Fibroblast of mammary gland (primary cell): ENCODE data around the gene ENDOV.
"Not testable (repeated sequence)": the region's sequence is repeated elsewhere in the genome, so short reads cannot be mapped to it uniquely, and the experiment has no call there.

Experiments
- DNase-seq: peaks from one replicate; pipeline ENCODE4 v3.0.0-alpha.2; 2010; ENCODE audit warnings: low read depth
- H3K4me3 ChIP-seq: 2 replicates; pipeline ENCODE4 v1.5.1; 2011; ENCODE audit warnings: low read depth, mild to moderate bottlenecking, low read length, moderate library complexity; ENCODE audit not compliant: control insufficient read depth
- TF ChIP-seq, protein P1 (sequence below): conservative IDR thresholded peaks from 2 replicates; pipeline ENCODE4 v1.5.1; 2011; ENCODE audit warnings: low read depth, low read length, inconsistent platforms; ENCODE audit not compliant: control insufficient read depth, insufficient read depth

The ENDOV gene

GRCh38 chr17:80393961-80394360 is 21.0 kb upstream of the ENDOV start:
- H3K4me3 ChIP-seq: no peak overlapping the region
- TF ChIP-seq, protein P1, sequence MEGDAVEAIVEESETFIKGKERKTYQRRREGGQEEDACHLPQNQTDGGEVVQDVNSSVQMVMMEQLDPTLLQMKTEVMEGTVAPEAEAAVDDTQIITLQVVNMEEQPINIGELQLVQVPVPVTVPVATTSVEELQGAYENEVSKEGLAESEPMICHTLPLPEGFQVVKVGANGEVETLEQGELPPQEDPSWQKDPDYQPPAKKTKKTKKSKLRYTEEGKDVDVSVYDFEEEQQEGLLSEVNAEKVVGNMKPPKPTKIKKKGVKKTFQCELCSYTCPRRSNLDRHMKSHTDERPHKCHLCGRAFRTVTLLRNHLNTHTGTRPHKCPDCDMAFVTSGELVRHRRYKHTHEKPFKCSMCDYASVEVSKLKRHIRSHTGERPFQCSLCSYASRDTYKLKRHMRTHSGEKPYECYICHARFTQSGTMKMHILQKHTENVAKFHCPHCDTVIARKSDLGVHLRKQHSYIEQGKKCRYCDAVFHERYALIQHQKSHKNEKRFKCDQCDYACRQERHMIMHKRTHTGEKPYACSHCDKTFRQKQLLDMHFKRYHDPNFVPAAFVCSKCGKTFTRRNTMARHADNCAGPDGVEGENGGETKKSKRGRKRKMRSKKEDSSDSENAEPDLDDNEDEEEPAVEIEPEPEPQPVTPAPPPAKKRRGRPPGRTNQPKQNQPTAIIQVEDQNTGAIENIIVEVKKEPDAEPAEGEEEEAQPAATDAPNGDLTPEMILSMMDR: no peak
- no peak for DNase-seq

GRCh38 chr17:80394629-80395216 is 20.2 kb upstream of the ENDOV start:
- H3K4me3 ChIP-seq: no peak overlapping the region
- DNase-seq: no peak
- TF ChIP-seq, protein P1: no peak

- TF ChIP-seq, protein P1: no peak
- H3K4me3 ChIP-seq: no peak overlapping the region
- DNase-seq: peak; percentile 3
Observed at GRCh38 chr17:80395402-80396151, 19.4 kb upstream of the ENDOV start.

DNA sequence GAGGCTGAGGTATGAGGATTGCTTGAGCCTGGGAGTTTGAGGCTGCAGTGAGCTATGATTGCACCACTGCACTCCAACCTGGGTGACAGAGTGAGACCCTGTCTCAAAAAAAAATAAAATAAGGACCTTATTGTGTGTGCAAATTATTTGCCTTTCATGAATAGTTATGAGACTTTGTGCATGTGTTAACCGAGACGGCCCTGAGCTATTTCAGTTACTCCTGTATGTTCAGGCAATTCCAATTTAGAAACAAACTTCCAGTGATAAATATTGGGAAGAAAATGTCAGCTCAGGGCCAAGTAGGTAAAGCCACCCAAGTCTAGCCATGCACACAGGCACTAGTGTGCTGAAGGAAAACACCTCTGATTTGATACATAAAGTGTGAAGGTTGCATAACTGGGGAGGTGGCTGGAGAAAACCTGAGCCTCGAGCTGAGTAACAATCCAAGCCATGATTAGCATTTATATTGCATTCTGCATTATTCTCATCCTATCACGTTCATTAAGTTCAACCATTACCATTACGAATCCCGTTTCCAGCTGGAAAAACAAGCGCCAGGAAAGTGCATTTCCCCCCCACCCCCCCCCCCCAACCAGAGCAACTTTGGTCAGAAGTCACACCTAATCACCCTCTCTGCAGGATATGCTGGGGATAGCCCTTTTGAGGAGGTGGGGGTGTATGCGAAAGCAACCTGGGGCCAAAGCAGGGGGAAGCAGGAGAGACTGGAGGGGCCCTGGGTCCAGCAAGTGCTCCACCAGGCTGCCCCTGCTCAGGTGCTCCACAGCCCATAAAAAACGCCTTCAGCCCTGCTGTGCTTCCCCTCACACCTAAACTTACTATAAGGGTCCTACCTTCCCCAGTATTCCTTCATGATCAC is 18.6 kb upstream of the ENDOV start:
- no peak for DNase-seq
- no peak overlapping the region for H3K4me3 ChIP-seq
- TF ChIP-seq, protein P1: no peak

GRCh38 chr17:80397034-80397387 is 18.0 kb upstream of the ENDOV start:
- no peak overlapping the region for H3K4me3 ChIP-seq
- no peak for DNase-seq
- TF ChIP-seq, protein P1: no peak

GRCh38 chr17:80397686-80398085 is 17.3 kb upstream of the ENDOV start:
- no peak for DNase-seq

DNA sequence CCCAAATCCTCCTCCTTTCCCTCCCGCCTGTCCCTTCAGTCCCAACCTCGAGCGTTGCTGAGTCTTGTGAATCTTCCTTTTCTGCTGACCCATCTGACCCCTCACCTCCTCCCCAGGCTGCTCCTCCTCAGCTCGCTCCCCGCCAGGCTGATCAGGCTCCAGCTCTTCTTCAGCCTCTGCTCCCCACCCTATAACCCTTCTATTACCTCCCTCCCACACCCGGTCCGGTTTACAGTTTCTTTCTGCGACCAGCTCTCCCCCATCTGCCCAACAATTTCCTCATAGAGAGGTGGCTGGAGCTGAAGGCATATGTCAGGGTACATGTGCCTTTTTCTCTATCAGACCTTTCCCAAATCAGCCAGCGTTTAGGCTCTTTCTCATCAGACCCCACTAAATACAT is 13.9 kb upstream of the ENDOV start:
- peak; percentile 8 for DNase-seq
- not testable (repeated sequence) for H3K4me3 ChIP-seq

More at GRCh38 chr17:80397686-80398085, 17.3 kb upstream of the ENDOV start:
- no peak overlapping the region for H3K4me3 ChIP-seq
- TF ChIP-seq, protein P1: no peak

DNA sequence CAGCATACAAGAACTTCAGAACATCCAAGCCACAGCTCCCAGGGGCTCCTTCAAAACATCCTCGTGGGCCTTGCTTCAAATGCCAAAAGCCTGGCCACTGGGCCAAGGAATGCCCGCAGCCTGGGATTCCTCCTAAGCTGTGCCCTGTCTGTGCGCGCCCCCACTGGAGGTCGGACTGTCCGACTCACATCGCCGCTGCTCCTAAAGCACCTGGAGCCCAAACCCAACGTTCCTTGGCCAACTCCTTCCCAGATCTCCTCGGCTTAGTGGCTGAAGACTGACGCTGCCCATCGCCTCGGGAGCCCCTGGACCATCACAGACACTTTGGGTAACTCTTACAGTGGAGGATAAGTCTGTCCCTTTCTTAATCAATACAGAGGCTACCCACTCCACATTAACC is 12.9 kb upstream of the ENDOV start:
- H3K4me3 ChIP-seq, DNase-seq: not testable (repeated sequence)
